Lower leg skin (tissue), 4 donors: Measurements from ENCODE around the gene ZFAND3. TPM values are rescaled to one million over a fixed set of nuclear protein-coding genes. Genes with fewer than 3 reads are reported as not detected.

Experiments
- DNase-seq, 2 donors: peaks; one replicate each; pipeline ENCODE4 v3.0.0-alpha.2; 2019; ENCODE audit warnings: low spot score in 2 of 2
- H3K4me3 ChIP-seq: fragments of 200-600 bp; sonication (generic); 2 replicates; pipeline ENCODE4 v1.5.1; 2017; ENCODE audit warnings: mild to moderate bottlenecking, low read depth; ENCODE audit not compliant: poor library complexity, severe bottlenecking
- POLR2A ChIP-seq, 2 donors: fragments of 450-650 bp; IDR thresholded peaks; one replicate each; pipeline ENCODE4 v1.6.1; 2016 to 2017; ENCODE audit warnings: antibody characterized with exemption in 2 of 2, mild to moderate bottlenecking in 1 of 2, moderate library complexity in 1 of 2
- WGBS, 2 donors: methylation state at CpG; one replicate each; pipeline ENCODE4 v1.1.5; 2018; 5-methylcytosine and 5-hydroxymethylcytosine counted together
- intact Hi-C: fragments of 100-400 bp; cut with DNase I; formaldehyde crosslinking; loops from one replicate; pipeline ENCODE4 v1.15.0; 2023; ENCODE audit warnings: low total_unique reads
- total RNA-seq, 4 donors: library from RNA; depleted of rRNA; stranded (reverse); fragments of >200 nt; gene quantifications; one replicate each; pipeline ENCODE4 v1.1.0, GENCODE V29; 2016
- TF ChIP-seq, protein P1 (sequence below), 3 donors: fragments of 450-650 bp; IDR thresholded peaks; one replicate each; pipeline ENCODE4 v1.5.1; 2016; ENCODE audit warnings: antibody characterized with exemption in 3 of 3, mild to moderate bottlenecking in 3 of 3, moderate library complexity in 2 of 3

ZFAND3 gene
- total RNA-seq, 4 donors from 2014 or later: 26.3 to 40.8 (median 30.3) TPM

DNA sequence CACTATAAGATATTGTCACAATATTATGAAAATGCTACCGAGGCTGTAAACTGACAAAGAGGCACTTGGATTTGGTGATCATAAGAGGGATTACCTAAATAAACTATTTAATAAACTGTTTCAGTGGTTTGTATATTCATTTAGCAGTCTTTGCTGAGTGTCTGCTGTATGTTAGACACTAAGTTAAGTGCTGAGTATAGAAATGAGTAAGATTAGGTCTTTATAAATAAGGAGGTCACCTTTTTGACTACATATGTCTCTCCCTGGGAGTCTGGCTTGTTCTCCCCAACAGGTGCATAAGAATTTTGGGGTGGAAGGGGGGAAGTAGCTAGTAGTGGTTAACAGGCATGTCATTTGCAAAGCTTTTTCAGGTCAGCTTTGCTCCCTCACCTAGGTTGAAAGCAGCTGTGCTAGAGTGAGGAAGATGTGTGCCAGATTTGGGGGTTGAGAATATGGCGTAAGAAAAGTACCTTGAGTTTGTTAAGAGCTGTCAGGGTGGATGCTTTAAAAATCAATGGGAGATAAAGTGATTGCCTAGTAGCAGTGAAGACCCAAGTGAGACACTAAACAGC is 246.3 kb downstream of the ZFAND3 start:
- intact Hi-C loops: no loop called here
- no peak for DNase-seq
- 94 to 96% methylated on average over 2 of the region's 2 CpGs for WGBS, 2 donors
- no peak overlapping the region for H3K4me3 ChIP-seq
- TF ChIP-seq, protein P1, sequence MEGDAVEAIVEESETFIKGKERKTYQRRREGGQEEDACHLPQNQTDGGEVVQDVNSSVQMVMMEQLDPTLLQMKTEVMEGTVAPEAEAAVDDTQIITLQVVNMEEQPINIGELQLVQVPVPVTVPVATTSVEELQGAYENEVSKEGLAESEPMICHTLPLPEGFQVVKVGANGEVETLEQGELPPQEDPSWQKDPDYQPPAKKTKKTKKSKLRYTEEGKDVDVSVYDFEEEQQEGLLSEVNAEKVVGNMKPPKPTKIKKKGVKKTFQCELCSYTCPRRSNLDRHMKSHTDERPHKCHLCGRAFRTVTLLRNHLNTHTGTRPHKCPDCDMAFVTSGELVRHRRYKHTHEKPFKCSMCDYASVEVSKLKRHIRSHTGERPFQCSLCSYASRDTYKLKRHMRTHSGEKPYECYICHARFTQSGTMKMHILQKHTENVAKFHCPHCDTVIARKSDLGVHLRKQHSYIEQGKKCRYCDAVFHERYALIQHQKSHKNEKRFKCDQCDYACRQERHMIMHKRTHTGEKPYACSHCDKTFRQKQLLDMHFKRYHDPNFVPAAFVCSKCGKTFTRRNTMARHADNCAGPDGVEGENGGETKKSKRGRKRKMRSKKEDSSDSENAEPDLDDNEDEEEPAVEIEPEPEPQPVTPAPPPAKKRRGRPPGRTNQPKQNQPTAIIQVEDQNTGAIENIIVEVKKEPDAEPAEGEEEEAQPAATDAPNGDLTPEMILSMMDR (IDR thresholded peaks at IDR 0.05): no peak
- TF ChIP-seq POLR2A (IDR thresholded peaks at IDR 0.05): no peak

DNA sequence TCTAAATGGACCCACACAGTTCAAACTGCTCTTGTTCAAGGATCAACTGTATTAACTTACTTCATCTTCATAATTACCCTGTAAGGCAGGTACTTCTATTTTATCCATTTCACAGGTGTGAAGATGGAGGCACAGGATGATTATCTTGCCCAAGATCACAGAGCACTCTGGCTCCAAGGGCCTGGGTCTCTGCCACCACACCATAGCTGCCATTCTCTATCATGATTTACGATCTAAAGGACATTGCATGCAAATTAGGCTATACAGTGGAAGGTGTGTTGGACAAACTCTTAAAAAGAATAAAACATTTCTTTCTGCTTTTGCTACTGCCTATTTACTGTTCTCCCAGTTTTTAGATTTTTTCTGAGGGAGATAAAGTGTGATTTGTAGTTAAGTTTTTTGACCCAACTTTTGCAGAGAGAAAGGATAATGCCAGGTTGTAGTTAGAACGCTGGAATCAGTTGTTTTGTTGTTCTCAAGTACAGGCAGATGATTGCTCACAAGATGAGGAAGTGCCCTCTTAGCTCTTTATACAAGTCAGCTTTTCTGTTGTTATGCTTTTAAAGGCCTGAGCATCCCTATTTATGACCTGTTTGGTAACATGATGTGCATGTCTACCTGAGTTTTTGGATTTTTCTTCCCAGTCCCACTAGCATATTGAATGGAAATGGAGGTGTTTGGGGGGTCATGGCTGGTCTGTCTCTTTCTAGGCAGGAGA is 247.9 kb downstream of the ZFAND3 start:
- H3K4me3 ChIP-seq: no peak overlapping the region
- WGBS, 2 donors: 51 to 62% methylated on average over 2 of the region's 2 CpGs
- intact Hi-C loops: no loop called here
- TF ChIP-seq, protein P1 (IDR thresholded peaks at IDR 0.05): no peak
- TF ChIP-seq POLR2A (IDR thresholded peaks at IDR 0.05): no peak
- no peak for DNase-seq

DNA sequence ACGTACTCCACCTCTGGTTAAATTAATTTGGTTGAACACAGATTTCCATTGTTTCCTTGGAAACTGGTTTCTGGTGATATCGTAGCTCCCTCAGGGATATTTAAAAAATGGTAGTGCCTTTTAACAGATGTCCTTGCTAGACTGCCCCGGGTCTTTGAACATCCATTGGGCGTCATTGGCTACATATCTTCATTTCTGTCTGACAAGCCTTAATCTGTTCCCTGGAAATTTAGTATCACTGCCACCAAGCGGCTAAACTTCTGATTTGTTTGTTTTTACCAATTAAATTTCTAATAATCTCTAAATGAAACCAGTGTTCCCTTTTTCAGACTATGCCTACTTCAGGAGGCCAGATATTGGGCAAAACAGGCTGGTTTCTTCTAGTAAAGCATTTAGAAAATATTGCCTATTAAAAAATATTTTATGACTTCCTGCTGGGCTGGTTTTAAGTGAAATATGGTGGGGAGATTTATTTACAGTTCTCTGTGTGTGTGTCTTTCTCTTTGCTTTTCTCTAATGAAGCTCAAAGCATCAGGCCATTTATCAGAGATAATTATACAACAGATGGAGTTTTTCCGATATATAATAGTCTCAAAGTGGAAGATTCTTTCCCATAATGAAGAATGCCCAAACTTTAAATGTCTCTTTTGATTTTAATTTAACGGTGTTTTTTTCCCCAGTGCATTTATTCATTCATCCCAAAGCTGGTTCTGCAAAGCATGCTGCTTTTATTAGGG is 249.5 kb downstream of the ZFAND3 start:
- TF ChIP-seq, protein P1 (IDR thresholded peaks at IDR 0.05): no peak
- no peak for TF ChIP-seq POLR2A (IDR thresholded peaks at IDR 0.05)
- 39 to 41% methylated on average over 7 of the region's 7 CpGs for WGBS, 2 donors

DNA sequence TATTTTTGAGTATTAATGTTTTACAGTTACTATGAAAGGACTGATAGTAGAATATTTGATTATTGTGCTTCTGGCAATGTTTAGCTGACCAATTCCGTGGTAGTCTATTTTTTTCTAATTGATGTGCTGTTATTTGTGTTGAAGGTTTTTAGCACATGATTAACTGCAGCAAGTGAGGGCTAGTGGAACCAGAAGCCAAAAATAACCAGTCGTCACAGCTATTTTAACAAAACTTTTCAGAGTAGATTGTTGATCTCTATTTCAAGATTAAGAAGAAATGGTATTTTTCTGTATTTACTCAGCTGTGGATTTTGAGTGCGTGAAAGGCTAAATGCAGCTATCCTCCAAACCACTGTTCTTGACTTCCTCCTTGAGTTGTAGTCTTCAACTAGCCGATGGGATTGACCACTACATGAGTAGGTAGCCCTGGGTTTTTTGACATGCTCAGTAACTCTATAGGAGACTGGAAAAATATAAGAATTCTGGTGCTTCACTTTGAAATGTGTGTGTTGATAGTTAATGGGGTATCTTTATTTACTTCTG is 258.0 kb downstream of the ZFAND3 start:
- intact Hi-C loops: no loop called here

More for the DNA sequence above, 249.5 kb downstream of the ZFAND3 start:
- DNase-seq: no peak
- H3K4me3 ChIP-seq: no peak overlapping the region
- intact Hi-C loops: no loop called here

GRCh38 chr6:38078671-38079070 is 259.1 kb downstream of the ZFAND3 start:
- TF ChIP-seq POLR2A (IDR thresholded peaks at IDR 0.05): no peak
- TF ChIP-seq, protein P1 (IDR thresholded peaks at IDR 0.05): no peak
- no peak overlapping the region for H3K4me3 ChIP-seq
- intact Hi-C loops: no loop called here
- 84 to 85% methylated on average over 4 of the region's 4 CpGs for WGBS, 2 donors
- DNase-seq: no peak

More for the DNA sequence above, 258.0 kb downstream of the ZFAND3 start:
- H3K4me3 ChIP-seq: no peak overlapping the region
- TF ChIP-seq, protein P1 (IDR thresholded peaks at IDR 0.05): no peak
- TF ChIP-seq POLR2A (IDR thresholded peaks at IDR 0.05): no peak
- 68 to 81% methylated on average over 4 of the region's 4 CpGs for WGBS, 2 donors
- DNase-seq: no peak
